Endothelial cell of umbilical vein (primary cell): ENCODE measurements around the gene NFIL3. TPM values are rescaled to one million over a fixed set of nuclear protein-coding genes. Genes with fewer than 3 reads are reported as not detected.

ENCODE experiments used
- BruUV-seq: library from RNA; stranded (reverse); fragments of 400-500 nt; replicated peaks from 2 replicates; lab custom pipeline; 2021; lab: Mats Ljungman, UMichigan
- CTCF ChIA-PET: fragments of 300-600, 350-600 bp; sonication (Branson Sonifier 250); formaldehyde crosslinking; loops from one replicate; lab custom pipeline; 2021; ENCODE audit warnings: antibody characterized with exemption, inconsistent platforms; lab: Charles Lee
- POLR2A ChIA-PET: fragments of 300-600, 350-600 bp; sonication (Branson Sonifier 250); formaldehyde crosslinking; loops from one replicate; lab custom pipeline; 2021; ENCODE audit warnings: antibody characterized with exemption, inconsistent platforms; lab: Charles Lee
- DNase-seq: peaks from one replicate; pipeline ENCODE4 v3.0.0-alpha.2; 2011; ENCODE audit warnings: low read depth, low spot score
- FAIRE-seq: peaks from 2 replicates; lab custom pipeline; 2011; peaks lifted over from hg19 to GRCh38; lab: Jason Lieb, UNC
- H2AFZ ChIP-seq: 2 replicates; pipeline ENCODE4 v1.6.0; 2012; ENCODE audit warnings: low read depth, low read length, control low read depth, inconsistent platforms
- H3K27ac ChIP-seq: 2 replicates; pipeline ENCODE4 v1.5.1; 2011; ENCODE audit warnings: low read depth, mild to moderate bottlenecking, control low read depth, low read length, moderate library complexity; ENCODE audit not compliant: insufficient read depth
- H3K27me3 ChIP-seq, 2 experiments: 2 replicates each; pipeline versions ENCODE4 v1.6.0 to v1.6.1; 2011; ENCODE audit warnings: low read length in 2 of 2, mixed read lengths in 1 of 2; ENCODE audit not compliant: control insufficient read depth in 2 of 2, insufficient read depth in 2 of 2
- H3K36me3 ChIP-seq, 2 experiments: 2 replicates in 1 of 2; 3 replicates in 1 of 2; pipeline ENCODE4 v1.5.1; 2011; ENCODE audit warnings: low read length in 2 of 2, mild to moderate bottlenecking in 1 of 2, moderate library complexity in 1 of 2; ENCODE audit not compliant: control insufficient read depth in 2 of 2, insufficient read depth in 2 of 2; ENCODE audit errors: extremely low read depth in 1 of 2
- H3K4me1 ChIP-seq: 3 replicates; pipeline ENCODE4 v1.5.1; 2011; ENCODE audit warnings: mild to moderate bottlenecking, low read length; ENCODE audit not compliant: control insufficient read depth, insufficient read depth; ENCODE audit errors: extremely low read depth
- H3K4me2 ChIP-seq: 2 replicates; pipeline ENCODE4 v1.6.1; 2011; ENCODE audit warnings: low read length, control low read depth, mixed read lengths; ENCODE audit not compliant: insufficient read depth
- H3K4me3 ChIP-seq, 3 experiments: fragments of 200-600 bp in 1 of 3; sonication (generic), shearing (Covaris generic) in 1 of 3; replicated peaks in 1 of 3; 2 replicates each; pipeline ENCODE4 v1.5.1; 2011 to 2016; ENCODE audit warnings: control low read depth in 3 of 3, low read length in 3 of 3, mild to moderate bottlenecking in 2 of 3, inconsistent platforms in 1 of 3, low read depth in 1 of 3, moderate library complexity in 1 of 3; ENCODE audit not compliant: insufficient read depth in 1 of 3
- H3K79me2 ChIP-seq: 2 replicates; pipeline ENCODE4 v1.6.0; 2012; ENCODE audit warnings: low read length, inconsistent platforms; ENCODE audit not compliant: control insufficient read depth, insufficient read depth
- H3K9ac ChIP-seq: replicated peaks from 2 replicates; pipeline ENCODE3; 2011; ENCODE audit warnings: low read length, control low read depth; ENCODE audit not compliant: insufficient read depth; ENCODE audit errors: extremely low read depth
- H3K9me1 ChIP-seq: replicated peaks from 3 replicates; pipeline ENCODE4 v1.6.0; 2011; ENCODE audit warnings: mild to moderate bottlenecking, low read length; ENCODE audit not compliant: control insufficient read depth, insufficient read depth; ENCODE audit errors: extremely low read depth
- H3K9me3 ChIP-seq: replicated peaks from 2 replicates; pipeline ENCODE4 v1.5.1; 2012; ENCODE audit warnings: low read length, inconsistent platforms; ENCODE audit not compliant: control insufficient read depth, insufficient read depth
- H4K20me1 ChIP-seq: replicated peaks from 2 replicates; pipeline ENCODE3; 2011; ENCODE audit warnings: mild to moderate bottlenecking, low read length; ENCODE audit not compliant: control insufficient read depth, insufficient read depth; ENCODE audit errors: extremely low read depth
- CTCF ChIP-seq, 2 donors: IDR thresholded peaks; 1 replicate in 1 of 2; 2 replicates in 1 of 2; pipeline ENCODE4 v1.5.1; 2011; ENCODE audit warnings: low read length in 2 of 2, mild to moderate bottlenecking in 2 of 2, moderate library complexity in 2 of 2, control low read depth in 1 of 2, inconsistent platforms in 1 of 2, low read depth in 1 of 2; ENCODE audit not compliant: insufficient read depth in 1 of 2; ENCODE audit errors: extremely low read depth in 1 of 2
- EZH2 ChIP-seq: IDR thresholded peaks from 2 replicates; pipeline ENCODE4 v1.6.1; 2012; ENCODE audit warnings: borderline replicate concordance, low read depth, mild to moderate bottlenecking, moderate library complexity, low read length, inconsistent platforms; ENCODE audit not compliant: severe bottlenecking
- FOS ChIP-seq: IDR thresholded peaks from 2 replicates; pipeline ENCODE4 v1.6.1; 2011; ENCODE audit warnings: mild to moderate bottlenecking, low read length, moderate library complexity, borderline replicate concordance; ENCODE audit not compliant: insufficient read depth
- GATA2 ChIP-seq: IDR thresholded peaks from 2 replicates; pipeline ENCODE4 v1.7.0; 2011; ENCODE audit warnings: low read depth, mild to moderate bottlenecking, moderate library complexity, mixed read lengths, low read length; ENCODE audit not compliant: insufficient read length, insufficient read depth
- JUN ChIP-seq: IDR thresholded peaks from 2 replicates; pipeline ENCODE4 v1.6.1; 2011; ENCODE audit warnings: borderline replicate concordance, low read depth; ENCODE audit not compliant: insufficient read length, insufficient read depth
- MAX ChIP-seq: IDR thresholded peaks from 2 replicates; pipeline ENCODE4 v1.6.1; 2011; ENCODE audit not compliant: insufficient read depth, insufficient read length
- MYC ChIP-seq: IDR thresholded peaks from one replicate; pipeline ENCODE4 v1.6.1; 2011; ENCODE audit warnings: mild to moderate bottlenecking, low read depth, low read length
- POLR2A ChIP-seq: IDR thresholded peaks from 2 replicates; pipeline ENCODE4 v1.6.1; 2012; ENCODE audit warnings: low read depth, mild to moderate bottlenecking, control low read depth, low read length
- POLR2AphosphoS5 ChIP-seq: IDR thresholded peaks from 2 replicates; pipeline ENCODE4 v1.6.1; 2012; ENCODE audit warnings: low read depth, mild to moderate bottlenecking, control low read depth, low read length, moderate library complexity; ENCODE audit not compliant: insufficient read depth
- dilution Hi-C: fragments of 300-500 bp; cut with MboI; formaldehyde crosslinking; loops from one replicate; pipeline ENCODE4 v1.15.0; 2019; ENCODE audit warnings: low sequenced_read_pairs; ENCODE audit not compliant: extremely low pct_ligation_motif_present
- intact Hi-C: fragments of 100-400 bp; cut with micrococcal nuclease; formaldehyde crosslinking; loops from one replicate; pipeline ENCODE4 v1.10.0; 2022
- polyA plus RNA-seq, 4 experiments: library from polyadenylated mRNA; depleted of rRNA in 3 of 4; stranded (reverse) in 3 of 4; unstranded in 1 of 4; fragments of >200 nt; gene quantifications; 2 replicates each; pipeline versions ENCODE4 v1.2.1 to v1.2.3, GENCODE V29; 2011 to 2012; ENCODE audit warnings: missing spikeins in 1 of 4
- total RNA-seq: library from RNA; stranded (reverse); gene quantifications from 2 replicates; pipeline ENCODE4 v1.2.3, GENCODE V29; 2021

The NFIL3 gene
- total and polyA plus RNA-seq, 2 donors (not counting 3 experiments of a cell fraction or from before 2014, with no cell fraction given) = 2.9 to 10.5 TPM

GRCh38 chr9:91451431-91452270 lies 28.0 kb upstream of the NFIL3 start:
- Histone ChIP-seq H3K4me3 (no peak overlapping the region), H3K27me3 (peaks cover 0 to 14% of the 10 kb centered on the region in 2 experiments), H4K20me1 (no peaks in the 10 kb centered on the region), H2AFZ (no peak overlapping the region), H3K79me2 (no peaks in the 10 kb centered on the region), H3K9me3 (no peaks in the 10 kb centered on the region), H3K27ac (no peak overlapping the region), H3K4me1 (no peaks in the 10 kb centered on the region), H3K36me3 (no peaks in the 10 kb centered on the region), H3K9ac (no peak overlapping the region), H3K4me2 (no peak overlapping the region), H3K9me1 (no peaks in the 10 kb centered on the region)
- DNase-seq = no peak
- BruUV-seq = no TSS peak
- intact Hi-C loops = no loop called here
- FAIRE-seq = no peak
- ChIA-PET POLR2A (no interaction called here), CTCF (no interaction called here)
- dilution Hi-C loops = no loop called here
- TF ChIP-seq GATA2 = no peak
- no peak for TF ChIP-seq JUN
- TF ChIP-seq CTCF (IDR thresholded peaks at IDR 0.05; ENCODE audit: extremely low read depth in 1 of 2, insufficient read depth in 1 of 2, low read depth in 1 of 2, low read length in 2 of 2) = no peak
- no peak for TF ChIP-seq MYC
- TF ChIP-seq FOS = no peak
- TF ChIP-seq POLR2AphosphoS5 = no peak
- TF ChIP-seq POLR2A = no peak
- TF ChIP-seq MAX = no peak
- TF ChIP-seq EZH2 = no peak
